ENCODE measurements around the gene GRAMD1C.

- no peak for TF ChIP-seq POLR2A (IDR thresholded peaks at IDR 0.05)
- no peak for TF ChIP-seq CTCF (IDR thresholded peaks at IDR 0.05)
These were observed 10.0 kb upstream of the GRAMD1C start for GRCh38 chr3:113828600-113828999.

Data from lower leg skin (tissue), 3 donors.